ENCODE data around the gene CORO1C.
"Not testable (repeated sequence)": the region's sequence is repeated elsewhere in the genome, so short reads cannot be mapped to it uniquely, and the experiment has no call there.

The CORO1C gene

GRCh38 chr12:108731105-108731865 lies at the start of gene CORO1C:
Gene CORO1C (minus strand): TSS chr12:108731518. CDS start chr12:108701318, 30,200 bp downstream.
- H3K4me3 ChIP-seq (ENCODE audit: low read length): peak within 1 kb of the TSS; percentile 95
- peak within 1 kb of the TSS; percentile 91 for H3K9ac ChIP-seq (ENCODE audit: low read length)
- no peaks in the 10 kb centered on the region for H3K36me3 ChIP-seq (ENCODE audit: control insufficient read depth, low read depth, low read length)
- H3K4me1 ChIP-seq (ENCODE audit: control insufficient read depth, low read depth, low read length): peaks cover 10% of the 10 kb centered on the region
- no peaks in the 10 kb centered on the region for H3K27me3 ChIP-seq (ENCODE audit: control insufficient read depth, insufficient read depth, low read length)
- no peaks in the 10 kb centered on the region for H3K9me3 ChIP-seq (ENCODE audit: control insufficient read depth, low read depth, low read length)
- H3K27ac ChIP-seq (ENCODE audit: low read length): peak within 1 kb of the TSS; percentile 94

- H3K4me3 ChIP-seq (ENCODE audit: low read length): no peak overlapping the region
- no peaks in the 10 kb centered on the region for H3K36me3 ChIP-seq (ENCODE audit: control insufficient read depth, low read depth, low read length)
- no peak overlapping the region for H3K27ac ChIP-seq (ENCODE audit: low read length)
- no peaks in the 10 kb centered on the region for H3K9me3 ChIP-seq (ENCODE audit: control insufficient read depth, low read depth, low read length)
- H3K4me1 ChIP-seq (ENCODE audit: control insufficient read depth, low read depth, low read length): peaks cover 22% of the 10 kb centered on the region
- no peak overlapping the region for H3K9ac ChIP-seq (ENCODE audit: low read length)
- no peaks in the 10 kb centered on the region for H3K27me3 ChIP-seq (ENCODE audit: control insufficient read depth, insufficient read depth, low read length)
These were observed 48.8 kb upstream of the CORO1C start for GRCh38 chr12:108779998-108780688.

GRCh38 chr12:108778053-108778452 lies 46.7 kb upstream of the CORO1C start:
- no peaks in the 10 kb centered on the region for H3K9me3 ChIP-seq (ENCODE audit: control insufficient read depth, low read depth, low read length)
- H3K27me3 ChIP-seq (ENCODE audit: control insufficient read depth, insufficient read depth, low read length): no peaks in the 10 kb centered on the region
- H3K36me3 ChIP-seq (ENCODE audit: control insufficient read depth, low read depth, low read length): no peaks in the 10 kb centered on the region
- H3K9ac ChIP-seq (ENCODE audit: low read length): no peak overlapping the region
- H3K4me3 ChIP-seq (ENCODE audit: low read length): no peak overlapping the region
- H3K4me1 ChIP-seq (ENCODE audit: control insufficient read depth, low read depth, low read length): peaks cover 7% of the 10 kb centered on the region
- H3K27ac ChIP-seq (ENCODE audit: low read length): no peak overlapping the region

DNA sequence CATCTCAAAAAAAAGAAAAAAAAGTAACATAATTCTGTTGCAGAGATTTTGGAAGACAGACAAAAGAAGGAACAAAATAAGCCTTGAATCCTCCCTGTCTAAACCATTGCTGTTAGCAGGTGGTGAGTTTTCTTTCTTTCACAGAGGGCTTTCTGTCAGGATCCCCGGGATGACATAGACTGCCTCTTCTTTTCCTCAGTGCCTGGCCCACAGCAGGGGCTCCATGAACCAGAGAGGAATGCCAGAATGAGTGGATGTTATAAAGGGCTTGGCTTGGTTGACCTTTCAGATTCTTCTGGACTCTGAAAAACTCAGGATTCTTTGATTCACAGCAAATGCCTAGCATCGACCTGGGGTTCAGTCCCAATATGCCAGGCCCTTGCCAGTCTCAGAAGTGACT lies 45.8 kb upstream of the CORO1C start:
- Histone ChIP-seq H3K9me3 (ENCODE audit: control insufficient read depth, low read depth, low read length) (no peaks in the 10 kb centered on the region), H3K36me3 (ENCODE audit: control insufficient read depth, low read depth, low read length) (no peaks in the 10 kb centered on the region), H3K4me3 (ENCODE audit: low read length) (no peak overlapping the region), H3K27me3 (ENCODE audit: control insufficient read depth, insufficient read depth, low read length) (no peaks in the 10 kb centered on the region), H3K4me1 (ENCODE audit: control insufficient read depth, low read depth, low read length) (peaks cover 7% of the 10 kb centered on the region), H3K9ac (ENCODE audit: low read length) (no peak overlapping the region), H3K27ac (ENCODE audit: low read length) (no peak overlapping the region)

- Histone ChIP-seq H3K36me3 (ENCODE audit: control insufficient read depth, low read depth, low read length) (no peaks in the 10 kb centered on the region), H3K9ac (ENCODE audit: low read length) (peak overlapping the region; percentile 20), H3K27me3 (ENCODE audit: control insufficient read depth, insufficient read depth, low read length) (no peaks in the 10 kb centered on the region), H3K4me1 (ENCODE audit: control insufficient read depth, low read depth, low read length) (peaks cover 4% of the 10 kb centered on the region), H3K27ac (ENCODE audit: low read length) (no peak overlapping the region), H3K4me3 (ENCODE audit: low read length) (no peak overlapping the region), H3K9me3 (ENCODE audit: control insufficient read depth, low read depth, low read length) (no peaks in the 10 kb centered on the region)
These were observed 42.8 kb upstream of the CORO1C start for GRCh38 chr12:108773798-108774788.

GRCh38 chr12:108772891-108773797 lies 41.8 kb upstream of the CORO1C start:
- no peaks in the 10 kb centered on the region for H3K9me3 ChIP-seq (ENCODE audit: control insufficient read depth, low read depth, low read length)
- H3K4me1 ChIP-seq (ENCODE audit: control insufficient read depth, low read depth, low read length): peaks cover 4% of the 10 kb centered on the region
- no peak overlapping the region for H3K4me3 ChIP-seq (ENCODE audit: low read length)
- H3K36me3 ChIP-seq (ENCODE audit: control insufficient read depth, low read depth, low read length): no peaks in the 10 kb centered on the region
- H3K27ac ChIP-seq (ENCODE audit: low read length): no peak overlapping the region
- no peak overlapping the region for H3K9ac ChIP-seq (ENCODE audit: low read length)
- H3K27me3 ChIP-seq (ENCODE audit: control insufficient read depth, insufficient read depth, low read length): no peaks in the 10 kb centered on the region

DNA sequence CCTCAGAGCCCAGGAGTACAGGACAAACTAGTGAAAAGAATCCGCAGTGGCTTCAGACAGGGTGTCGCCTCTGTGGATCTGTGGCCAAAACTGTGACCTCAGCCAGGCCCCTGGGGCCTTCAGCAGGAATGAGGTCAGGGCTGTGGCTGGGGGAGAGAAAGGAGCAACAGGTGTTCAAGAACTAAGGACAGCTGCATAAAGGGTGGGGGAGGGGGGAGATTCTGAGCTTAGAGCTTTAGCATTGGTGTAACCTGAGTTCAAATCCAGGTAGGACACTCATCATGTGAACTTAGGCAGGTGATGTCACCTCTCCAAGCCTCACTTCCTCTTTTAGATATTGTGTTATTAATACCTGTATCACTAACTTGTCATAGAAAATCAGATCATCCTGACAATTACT lies 40.9 kb upstream of the CORO1C start:
- Histone ChIP-seq H3K4me3 (ENCODE audit: low read length) (no peak overlapping the region), H3K27ac (ENCODE audit: low read length) (no peak overlapping the region), H3K4me1 (ENCODE audit: control insufficient read depth, low read depth, low read length) (peaks cover 1% of the 10 kb centered on the region), H3K36me3 (ENCODE audit: control insufficient read depth, low read depth, low read length) (no peaks in the 10 kb centered on the region), H3K27me3 (ENCODE audit: control insufficient read depth, insufficient read depth, low read length) (no peaks in the 10 kb centered on the region), H3K9ac (ENCODE audit: low read length) (no peak overlapping the region), H3K9me3 (ENCODE audit: control insufficient read depth, low read depth, low read length) (no peaks in the 10 kb centered on the region)

DNA sequence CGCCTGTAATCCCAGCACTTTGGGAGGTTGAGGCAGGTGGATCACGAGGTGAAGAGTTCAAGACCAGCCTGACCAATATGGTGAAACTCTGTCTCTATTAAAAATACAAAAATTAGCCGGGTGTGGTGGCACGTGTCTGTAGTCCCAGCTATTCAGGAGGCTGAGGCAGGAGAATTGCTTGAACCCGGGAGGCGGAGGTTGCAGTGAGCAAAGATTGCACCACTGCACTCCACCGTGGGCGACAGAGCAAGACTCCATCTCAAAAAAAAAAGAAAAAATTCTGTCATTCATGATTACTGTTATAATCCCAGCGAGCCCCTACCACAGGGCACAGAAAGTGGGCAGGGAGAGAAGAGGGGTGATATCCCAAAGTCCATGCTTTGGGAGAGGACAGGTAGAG lies 40.5 kb upstream of the CORO1C start:
- not testable (repeated sequence) for H3K27me3 ChIP-seq (ENCODE audit: control insufficient read depth, insufficient read depth, low read length); H3K36me3 ChIP-seq (ENCODE audit: control insufficient read depth, low read depth, low read length); H3K9me3 ChIP-seq (ENCODE audit: control insufficient read depth, low read depth, low read length); H3K4me3 ChIP-seq (ENCODE audit: low read length); H3K27ac ChIP-seq (ENCODE audit: low read length); H3K4me1 ChIP-seq (ENCODE audit: control insufficient read depth, low read depth, low read length); H3K9ac ChIP-seq (ENCODE audit: low read length)

DNA sequence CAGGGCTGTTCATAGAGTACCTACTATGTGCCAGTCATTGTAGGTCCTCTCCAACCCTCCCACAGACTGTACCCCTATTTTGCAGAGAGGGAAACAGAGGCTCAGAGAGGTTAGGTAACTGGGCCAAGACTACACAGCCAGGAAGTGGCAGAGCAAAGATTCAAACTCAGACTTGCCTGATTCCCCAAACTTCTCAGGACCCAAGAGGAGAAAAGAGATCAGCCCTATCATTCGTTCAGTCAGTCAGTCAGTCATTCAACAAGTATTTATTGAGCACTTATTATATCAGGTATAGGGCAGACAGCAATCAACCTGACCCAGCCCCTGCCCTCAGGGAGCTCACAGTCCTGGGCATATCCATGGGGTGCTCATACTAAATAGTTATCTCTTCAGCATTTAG lies 39.6 kb upstream of the CORO1C start:
- Histone ChIP-seq H3K9ac (ENCODE audit: low read length) (no peak overlapping the region), H3K9me3 (ENCODE audit: control insufficient read depth, low read depth, low read length) (no peaks in the 10 kb centered on the region), H3K27me3 (ENCODE audit: control insufficient read depth, insufficient read depth, low read length) (no peaks in the 10 kb centered on the region), H3K27ac (ENCODE audit: low read length) (no peak overlapping the region), H3K36me3 (ENCODE audit: control insufficient read depth, low read depth, low read length) (no peaks in the 10 kb centered on the region), H3K4me1 (ENCODE audit: control insufficient read depth, low read depth, low read length) (no peaks in the 10 kb centered on the region), H3K4me3 (ENCODE audit: low read length) (no peak overlapping the region)

DNA sequence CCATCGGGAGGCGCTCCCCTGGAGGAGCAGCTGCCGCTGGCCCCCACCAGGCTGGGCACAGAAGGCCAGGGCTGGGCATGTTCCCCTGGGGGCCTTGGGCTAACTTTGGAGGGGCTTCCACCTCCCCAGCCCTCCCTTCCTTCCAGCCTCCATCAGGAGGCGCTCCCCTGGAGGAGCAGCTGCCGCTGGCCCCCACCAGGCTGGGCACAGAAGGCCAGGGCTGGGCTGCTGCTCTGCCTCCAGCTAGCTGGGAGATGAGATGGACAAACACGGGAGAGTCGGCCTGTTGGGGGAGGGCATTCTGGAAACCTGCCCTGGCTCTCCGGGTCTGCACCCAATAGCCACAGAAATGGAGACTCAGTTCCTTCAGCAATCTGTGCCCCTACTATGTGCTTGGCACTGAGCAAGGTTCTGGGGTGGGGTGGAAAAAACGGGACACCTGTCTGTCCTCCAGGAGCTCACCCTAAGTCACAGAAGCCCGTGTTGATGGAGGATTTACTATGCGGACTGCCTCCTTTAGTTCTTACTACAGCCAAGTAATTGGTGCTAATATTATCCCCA lies 39.0 kb upstream of the CORO1C start:
- H3K9me3 ChIP-seq (ENCODE audit: control insufficient read depth, low read depth, low read length): no peaks in the 10 kb centered on the region
- no peaks in the 10 kb centered on the region for H3K27me3 ChIP-seq (ENCODE audit: control insufficient read depth, insufficient read depth, low read length)
- H3K9ac ChIP-seq (ENCODE audit: low read length): no peak overlapping the region
- no peaks in the 10 kb centered on the region for H3K4me1 ChIP-seq (ENCODE audit: control insufficient read depth, low read depth, low read length)
- H3K4me3 ChIP-seq (ENCODE audit: low read length): no peak overlapping the region
- no peak overlapping the region for H3K27ac ChIP-seq (ENCODE audit: low read length)
- no peaks in the 10 kb centered on the region for H3K36me3 ChIP-seq (ENCODE audit: control insufficient read depth, low read depth, low read length)
